Brain pericyte (primary cell): Measurements from ENCODE around the gene PAX7.
"Not testable (repeated sequence)": the region's sequence is repeated elsewhere in the genome, so short reads cannot be mapped to it uniquely, and the experiment has no call there.

Source experiments
- DNase-seq: peaks from one replicate; pipeline ENCODE4 v3.0.0-alpha.2; 2012; ENCODE audit warnings: low read depth, low spot score

PAX7 gene

DNA sequence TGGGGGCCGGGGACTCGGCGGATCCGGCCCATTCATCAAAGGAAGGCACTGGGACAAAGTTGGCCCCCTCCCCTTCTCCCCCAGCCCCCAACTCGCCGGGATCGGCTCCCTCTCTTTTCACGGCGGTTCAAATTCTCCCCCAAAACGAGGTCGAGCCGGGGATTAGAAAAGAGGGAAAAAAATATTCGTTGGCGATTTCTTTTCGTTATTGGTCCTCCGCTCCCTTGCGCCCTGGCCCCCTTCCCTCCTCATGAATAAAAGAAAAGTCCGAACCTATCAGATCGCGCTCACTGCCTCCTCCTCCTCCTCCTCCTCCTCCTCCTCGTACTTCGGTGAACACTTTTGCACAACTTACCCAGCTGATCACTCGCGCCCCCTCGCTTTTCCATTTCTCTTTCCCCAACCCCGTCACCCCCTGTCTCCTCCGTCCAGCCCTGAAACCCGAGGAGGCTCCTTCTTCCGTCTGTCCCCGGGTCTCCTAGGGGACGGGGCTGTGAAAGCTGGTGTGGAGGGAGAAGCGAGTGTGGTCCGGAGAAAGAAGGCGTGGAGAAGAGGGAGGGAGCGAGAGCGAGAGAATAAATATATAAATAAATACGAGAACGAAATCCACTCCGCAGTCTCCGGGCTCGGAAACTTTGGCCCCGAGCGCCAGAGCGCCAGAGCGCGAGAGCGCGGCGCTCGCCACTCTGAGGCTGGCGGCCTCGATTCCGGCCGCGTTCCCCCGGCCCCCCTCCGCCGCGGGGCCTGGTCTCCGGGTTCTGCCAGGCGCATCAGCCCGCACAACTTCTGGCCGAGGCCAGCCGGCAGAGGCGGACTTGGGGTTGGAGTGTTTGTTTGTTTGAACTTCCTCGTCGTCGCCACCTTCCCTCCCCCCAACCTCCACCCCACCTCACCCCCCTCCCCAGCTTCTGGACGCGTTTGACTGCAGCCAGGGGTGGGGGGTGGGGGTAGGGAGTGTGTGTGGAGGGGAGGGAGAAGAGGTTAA lies at the start of gene PAX7:
Gene PAX7 (plus strand): TSS at position 336 of the 985 bp plus-strand sequence. CDS start 758 bp downstream, outside the sequence.
- no peak for DNase-seq

DNA sequence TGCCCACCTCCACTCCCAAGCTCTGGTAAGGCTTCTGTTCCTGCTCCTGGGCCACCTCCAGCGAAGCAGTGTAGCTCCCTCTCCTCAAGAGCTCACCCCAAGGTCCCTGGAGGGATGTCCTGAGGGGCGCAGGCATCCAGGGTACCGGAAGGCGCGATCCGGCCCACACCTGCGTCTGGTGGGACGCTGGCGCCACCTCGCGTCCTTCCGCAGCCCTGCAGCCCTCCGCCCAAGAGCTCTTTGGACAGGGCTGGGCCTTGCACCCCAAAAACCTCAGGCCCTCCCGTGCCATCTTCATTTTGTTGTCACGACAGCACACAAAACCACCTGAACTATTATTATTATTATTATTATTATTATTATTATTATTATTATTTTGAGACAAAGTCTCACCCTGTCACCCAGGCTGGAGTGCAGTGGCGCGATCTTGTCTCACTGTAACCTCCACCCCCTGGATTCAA lies 49.2 kb upstream of the PAX7 start:
- no peak for DNase-seq

DNA sequence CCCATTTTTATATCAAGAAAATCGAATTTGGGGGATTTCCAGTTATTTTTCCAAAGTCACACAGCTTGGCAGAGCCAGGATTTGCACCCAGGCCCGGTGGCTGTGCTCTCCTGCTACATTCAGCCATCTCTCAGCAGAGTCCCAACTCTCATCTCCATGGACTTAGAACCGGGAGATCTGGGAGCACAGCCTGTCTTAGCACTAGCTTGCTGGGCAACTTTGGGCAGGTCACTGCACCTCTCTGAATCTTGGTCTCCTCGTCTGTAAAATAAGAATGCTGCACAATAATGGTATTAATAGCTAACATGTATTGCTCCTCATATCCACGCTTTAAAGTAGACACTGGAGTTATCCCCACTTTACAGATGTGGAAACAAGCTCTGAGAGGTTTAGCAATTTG lies 47.8 kb upstream of the PAX7 start:
- DNase-seq, result no peak

DNA sequence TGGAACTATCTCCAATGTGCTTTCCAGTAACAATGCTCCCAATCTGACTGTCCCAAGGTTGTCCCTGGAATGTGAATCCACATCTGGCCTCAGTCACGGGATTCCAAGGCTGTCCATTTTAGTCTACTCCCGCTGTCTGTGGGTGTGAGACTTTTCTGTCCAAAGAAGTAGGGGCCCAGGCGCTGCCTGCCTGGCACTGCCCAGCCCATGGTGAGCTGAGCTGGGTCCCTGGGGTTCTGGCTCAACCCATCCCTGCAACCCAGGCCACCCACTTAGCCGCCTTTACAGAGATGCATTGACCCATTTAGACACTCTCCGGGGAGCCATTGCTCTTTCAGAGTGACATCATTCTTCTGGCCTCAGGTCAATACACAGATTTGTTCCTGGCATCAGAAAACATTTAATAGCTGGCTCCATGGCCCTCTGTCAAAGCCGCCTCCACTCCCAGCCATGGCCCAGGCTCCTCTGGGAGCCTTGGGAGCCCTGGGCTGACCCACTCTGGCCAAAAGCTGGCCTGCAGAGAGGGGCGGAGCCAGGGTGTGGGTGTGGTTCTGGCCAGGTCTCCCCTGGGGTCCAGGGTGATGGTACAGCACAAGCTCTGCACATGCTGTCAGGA lies 47.2 kb upstream of the PAX7 start:
- DNase-seq, result no peak

DNA sequence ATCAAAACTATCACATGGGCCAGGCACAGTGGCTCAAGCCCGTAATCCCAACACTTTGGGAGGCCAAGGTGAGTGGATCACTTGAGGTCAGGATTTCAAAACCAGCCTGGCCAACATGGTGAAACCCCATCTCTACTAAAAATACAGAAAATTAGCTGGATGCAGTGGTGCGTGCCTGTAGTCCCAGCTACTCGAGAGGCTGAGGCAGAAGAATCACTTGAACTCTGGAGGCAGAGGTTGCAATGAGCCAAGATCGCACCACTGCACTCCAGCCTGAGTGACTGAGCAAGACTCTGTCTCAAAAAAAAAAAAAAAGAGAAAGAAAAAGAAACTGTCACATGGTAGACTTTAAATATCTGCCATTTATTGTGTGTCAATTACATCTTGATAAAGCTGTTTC lies 44.6 kb upstream of the PAX7 start:
- not testable (repeated sequence) for DNase-seq

DNA sequence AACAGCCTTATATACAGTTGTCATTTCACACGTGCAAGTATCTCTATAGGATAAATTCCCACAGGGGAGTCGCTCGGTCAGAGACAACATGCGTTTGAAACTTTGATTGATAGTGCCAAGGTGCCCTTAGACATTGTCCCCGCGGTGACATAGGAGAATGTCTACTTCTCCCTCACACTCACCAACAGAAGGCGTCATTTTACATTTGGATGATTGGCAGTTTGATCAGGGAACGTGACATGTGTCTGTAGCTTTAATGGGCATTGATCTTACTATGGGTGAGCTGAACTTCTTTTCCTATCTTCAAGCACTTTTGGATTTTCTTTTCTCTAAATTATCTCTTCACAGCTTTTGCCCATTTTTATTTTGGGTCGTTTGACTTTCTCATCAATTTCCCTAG lies 42.6 kb upstream of the PAX7 start:
- DNase-seq, result no peak

DNA sequence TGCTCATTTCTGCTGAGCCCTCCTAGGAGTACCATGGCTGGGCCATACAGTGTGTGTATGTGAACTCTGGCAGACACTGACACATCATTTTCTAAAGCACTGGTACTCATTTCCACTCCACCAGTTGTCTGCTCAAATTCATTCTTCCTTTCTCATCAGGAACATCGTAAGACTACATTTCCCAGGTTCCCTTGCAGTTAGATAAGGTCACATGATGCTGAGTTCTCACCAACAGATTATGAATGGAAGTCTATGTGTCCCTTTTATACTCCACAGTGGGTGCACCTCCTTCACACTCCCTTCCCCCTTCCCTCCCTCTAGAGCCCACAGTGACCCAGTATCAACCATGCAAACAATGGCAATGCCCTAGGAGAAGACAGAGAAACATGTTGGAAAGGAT lies 38.3 kb upstream of the PAX7 start:
- DNase-seq, result no peak

DNA sequence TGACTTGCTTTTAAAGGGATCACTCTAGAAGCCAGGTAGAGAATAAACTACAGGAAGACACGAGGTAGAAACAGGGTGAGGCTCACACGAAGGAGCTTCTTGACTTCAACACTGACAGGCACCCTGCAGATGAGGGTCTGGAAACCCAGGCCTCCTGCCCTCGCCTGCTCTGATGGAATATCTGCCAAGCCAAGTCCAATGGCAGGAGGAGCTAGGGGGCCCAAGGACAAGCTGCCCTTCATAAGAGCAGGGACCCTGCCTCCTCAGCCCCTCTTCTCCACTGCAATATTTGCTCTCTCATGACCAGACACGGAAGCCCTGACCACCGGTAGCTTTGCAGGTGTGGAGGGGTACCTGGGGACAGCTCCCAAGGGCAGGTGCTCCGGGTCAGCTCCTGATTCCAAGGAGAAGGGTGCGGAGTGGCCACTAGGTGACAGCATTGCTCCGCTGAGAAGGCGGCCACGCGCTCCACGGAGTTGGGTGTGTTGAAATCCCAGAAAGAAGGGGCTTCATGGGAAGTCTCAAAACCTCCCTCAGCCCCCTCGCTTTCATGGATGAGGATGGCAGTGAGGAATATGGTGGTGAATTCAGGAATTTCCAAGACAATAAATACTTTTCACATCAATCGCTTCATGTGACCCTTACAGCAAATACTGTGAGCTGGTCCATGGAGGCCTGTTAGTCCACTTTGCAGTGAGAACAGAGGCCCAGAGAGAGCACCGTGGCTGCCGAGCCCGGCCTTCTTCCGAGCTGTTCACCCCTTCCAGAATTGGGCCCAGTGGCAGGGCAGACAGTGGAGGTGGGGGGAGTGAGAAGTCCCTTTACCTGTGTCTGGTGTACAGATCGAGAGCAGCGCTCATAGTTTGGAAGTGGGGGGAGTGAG lies 33.2 kb upstream of the PAX7 start:
- no peak for DNase-seq

DNA sequence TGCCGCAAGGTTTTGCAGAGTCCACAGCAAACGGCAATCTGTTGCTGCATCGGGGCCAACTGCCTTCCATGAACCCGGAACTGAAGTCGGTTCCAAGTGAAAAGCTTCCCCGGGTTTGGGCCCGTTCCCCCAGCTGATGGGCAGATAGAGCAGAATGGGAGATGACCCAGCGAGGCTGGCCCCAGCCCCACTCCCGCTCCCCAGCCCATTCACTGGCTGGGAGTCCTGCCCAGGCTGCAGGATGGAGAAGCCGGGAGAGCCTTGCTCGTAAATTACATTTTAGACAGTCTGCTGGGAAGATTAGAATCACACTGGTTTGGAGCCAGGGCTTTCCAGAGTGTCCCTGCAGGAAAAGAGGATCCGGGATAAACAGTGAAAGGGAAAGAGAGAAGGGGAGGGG lies 31.6 kb upstream of the PAX7 start:
- no peak for DNase-seq

DNA sequence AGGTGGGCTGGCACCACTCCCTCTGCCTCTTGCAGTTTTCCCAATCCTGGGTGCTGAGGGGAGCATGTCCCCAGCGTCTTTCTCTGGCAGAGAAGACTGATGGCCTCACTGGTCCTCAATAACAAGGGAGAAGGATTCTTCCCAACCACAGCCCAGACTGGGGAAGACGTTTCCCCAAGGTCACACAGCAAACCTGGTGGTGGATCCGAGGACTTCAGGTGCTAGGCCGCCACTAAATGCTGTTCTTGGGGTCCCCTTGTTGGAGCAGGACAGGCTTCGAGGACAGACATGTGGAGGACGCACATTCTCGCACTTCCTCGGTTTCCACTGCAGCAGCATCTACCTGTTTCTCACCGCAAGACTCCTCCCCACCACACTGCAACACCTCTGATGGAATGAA lies 30.9 kb upstream of the PAX7 start:
- DNase-seq, result no peak

DNA sequence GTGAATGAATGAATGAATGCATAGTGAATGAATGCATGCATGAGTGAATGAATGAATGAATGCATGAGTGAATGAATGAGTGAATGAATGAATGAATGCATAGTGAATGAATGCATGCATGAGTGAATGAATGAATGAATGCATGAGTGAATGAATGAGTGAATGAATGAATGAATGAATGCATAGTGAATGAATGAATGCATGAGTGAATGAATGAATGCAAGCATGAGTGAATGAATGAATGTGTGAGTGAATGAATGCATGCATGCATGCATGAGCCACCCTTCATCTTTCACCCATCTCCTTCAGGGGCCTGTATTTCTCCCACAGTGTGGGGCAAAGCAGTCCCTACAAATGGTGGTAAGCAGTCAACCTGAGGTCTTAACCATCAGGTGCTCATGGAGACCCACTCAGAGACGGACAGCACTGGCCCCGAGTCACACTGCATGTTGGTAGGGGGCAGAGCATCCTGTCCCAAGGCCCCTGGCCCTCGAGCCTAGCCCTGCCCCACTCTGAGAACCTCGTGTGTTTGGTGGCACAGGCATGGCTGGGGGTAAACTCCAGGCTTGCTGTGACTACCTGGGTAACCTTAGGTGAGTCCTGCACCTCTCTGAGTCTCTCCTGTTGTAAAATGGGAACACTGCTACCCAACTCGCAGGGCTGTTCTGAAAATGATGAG lies 28.0 kb upstream of the PAX7 start:
- no peak for DNase-seq

DNA sequence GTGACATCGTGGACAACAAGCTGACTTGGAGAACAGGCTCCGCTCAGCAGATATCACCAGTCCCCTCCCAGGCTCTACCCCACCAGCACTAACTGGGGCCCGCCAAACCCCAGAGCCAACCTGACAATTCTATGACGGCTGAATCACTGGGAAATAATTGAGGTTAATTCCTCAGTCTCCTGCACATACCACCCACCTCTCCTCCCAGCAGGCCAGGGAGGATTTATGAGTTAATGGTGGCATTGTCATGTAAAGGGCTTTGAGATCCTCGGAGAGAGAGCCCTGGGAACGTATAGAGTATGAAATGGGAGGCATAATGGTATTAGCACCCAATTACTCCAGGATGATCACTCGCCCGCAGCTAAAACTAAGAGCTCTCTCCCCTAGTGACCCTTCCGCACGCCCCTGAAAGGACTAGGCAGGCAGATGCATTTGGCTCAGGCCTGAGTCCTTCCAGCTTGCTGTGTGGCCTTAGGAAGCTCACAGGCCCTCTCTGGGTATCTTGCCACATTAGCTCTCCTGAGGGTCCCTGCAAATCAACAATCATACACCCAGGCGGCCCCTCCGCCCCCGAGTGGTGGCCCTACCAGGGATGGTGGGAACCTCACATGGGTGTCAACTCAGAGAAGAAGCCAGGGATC lies 27.3 kb upstream of the PAX7 start:
- DNase-seq, result no peak

DNA sequence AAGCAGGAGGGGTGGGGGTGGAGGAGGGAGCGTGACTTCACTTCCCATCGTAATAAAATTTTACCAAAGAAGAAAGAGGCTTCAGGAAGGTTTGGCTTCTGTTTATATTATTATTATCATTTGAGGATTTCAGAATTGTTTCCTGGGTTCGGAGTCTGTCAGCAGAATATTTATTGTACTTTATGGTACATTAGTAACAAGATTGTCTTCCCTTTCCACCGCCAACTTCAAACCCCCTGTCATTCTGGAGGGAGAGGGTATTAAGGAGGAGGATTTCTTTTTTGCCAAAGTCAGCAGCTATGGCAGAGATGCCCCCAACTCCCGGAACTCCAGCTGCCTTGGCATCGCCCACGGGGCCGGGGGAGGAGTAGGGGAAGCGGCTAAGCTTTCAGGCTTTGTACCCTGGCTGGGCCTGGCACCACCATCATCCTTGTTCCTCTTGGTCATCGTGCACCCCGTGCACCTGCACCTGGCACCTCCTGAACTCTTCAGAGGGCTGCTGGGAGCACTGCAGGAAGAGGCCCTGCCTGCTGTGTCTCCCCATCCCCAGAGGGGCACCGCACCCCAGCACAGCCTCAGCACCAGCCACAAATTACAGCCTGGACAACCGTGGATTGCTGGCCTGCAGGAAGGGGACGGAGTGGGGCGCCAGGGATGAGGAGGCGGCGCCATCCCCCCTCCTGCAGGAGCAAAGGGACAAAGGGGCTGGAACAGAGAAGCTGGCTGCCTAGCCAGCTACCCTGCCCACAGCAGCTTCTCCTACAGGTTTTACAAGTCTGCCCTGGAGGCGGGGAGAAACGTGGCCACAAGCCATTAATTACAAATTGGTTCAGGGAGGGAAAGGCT lies 24.0 kb upstream of the PAX7 start:
- DNase-seq, result no peak

DNA sequence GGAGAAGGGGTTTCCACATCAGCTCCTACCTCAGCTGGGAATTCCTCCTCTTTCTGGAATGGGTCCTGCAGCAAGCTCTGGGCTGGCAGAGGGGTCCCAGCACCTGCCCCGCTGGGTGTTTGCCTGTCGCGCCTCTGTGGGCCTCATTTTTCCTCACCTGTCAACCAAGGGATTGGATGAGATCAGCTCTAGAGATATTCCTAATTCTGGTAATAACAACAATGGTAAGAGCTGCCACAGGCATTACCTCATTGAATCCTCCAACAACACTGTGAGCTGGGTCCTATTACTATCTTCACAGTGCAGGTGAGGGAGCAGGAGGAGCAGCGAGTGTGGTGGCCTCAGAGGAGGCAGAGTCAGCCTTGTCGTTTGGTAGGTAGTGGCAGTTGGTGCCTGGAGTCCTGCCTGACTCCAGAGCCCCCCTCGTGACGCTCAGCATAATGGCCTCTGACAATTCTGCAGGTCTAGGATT lies 23.3 kb upstream of the PAX7 start:
- no peak for DNase-seq

DNA sequence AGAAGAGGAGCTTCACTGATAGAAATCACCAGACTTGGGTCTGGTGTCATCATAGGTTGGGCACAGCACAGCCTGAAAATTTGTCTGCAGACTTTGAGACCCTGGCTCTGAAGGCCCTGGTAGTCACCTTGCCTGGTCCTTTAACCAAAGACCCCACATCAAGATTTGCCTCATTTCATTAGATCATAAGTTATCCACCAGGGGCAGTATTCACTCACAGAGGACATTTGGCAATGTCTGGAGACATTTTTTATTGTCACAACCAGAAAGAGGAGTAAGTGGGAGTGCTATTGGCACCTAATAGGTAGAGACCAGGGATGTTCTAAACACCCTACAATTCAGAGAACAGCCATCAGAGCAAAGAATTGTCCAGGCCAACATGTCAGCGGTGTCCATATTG lies 22.1 kb upstream of the PAX7 start:
- DNase-seq, result no peak

DNA sequence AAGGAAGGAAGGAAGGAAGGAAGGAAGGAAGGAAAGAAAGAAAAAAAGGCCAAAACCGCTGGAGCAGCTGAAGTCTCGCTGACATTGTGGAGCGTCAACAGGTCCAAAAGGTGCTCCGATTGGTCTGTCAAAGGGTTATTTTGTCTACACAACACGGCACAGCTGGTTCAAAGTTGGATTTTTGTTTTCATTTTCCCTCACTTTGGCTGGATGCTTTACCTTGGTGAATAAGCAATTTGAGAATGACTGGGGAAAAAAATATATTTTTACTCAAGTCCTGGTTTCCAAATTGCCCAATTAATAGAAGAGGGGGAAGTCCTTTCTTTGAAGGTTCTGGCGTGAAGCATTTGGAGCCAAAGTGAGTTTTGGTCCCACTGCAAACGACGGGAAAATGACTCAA lies 19.3 kb upstream of the PAX7 start:
- DNase-seq, result no peak

DNA sequence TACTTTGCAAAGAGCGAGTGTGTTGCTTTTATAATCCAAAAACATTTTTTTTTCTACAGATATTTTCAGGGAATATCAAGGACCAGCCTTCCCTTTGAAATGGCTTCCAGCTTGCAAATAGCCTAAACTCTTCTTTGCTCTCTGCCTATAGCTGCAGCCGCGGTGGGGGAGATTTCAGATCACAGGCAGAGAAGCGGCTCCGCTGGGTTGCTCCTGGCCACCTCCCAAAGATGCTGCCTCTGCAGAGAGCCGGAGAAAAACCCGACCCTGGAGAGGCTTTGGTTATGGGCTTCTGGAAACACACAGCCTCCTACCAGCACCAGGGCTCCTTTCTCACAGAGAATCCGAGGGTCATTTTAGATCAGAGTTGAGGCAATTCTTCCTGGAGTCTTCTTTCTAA lies 18.6 kb upstream of the PAX7 start:
- no peak for DNase-seq

DNA sequence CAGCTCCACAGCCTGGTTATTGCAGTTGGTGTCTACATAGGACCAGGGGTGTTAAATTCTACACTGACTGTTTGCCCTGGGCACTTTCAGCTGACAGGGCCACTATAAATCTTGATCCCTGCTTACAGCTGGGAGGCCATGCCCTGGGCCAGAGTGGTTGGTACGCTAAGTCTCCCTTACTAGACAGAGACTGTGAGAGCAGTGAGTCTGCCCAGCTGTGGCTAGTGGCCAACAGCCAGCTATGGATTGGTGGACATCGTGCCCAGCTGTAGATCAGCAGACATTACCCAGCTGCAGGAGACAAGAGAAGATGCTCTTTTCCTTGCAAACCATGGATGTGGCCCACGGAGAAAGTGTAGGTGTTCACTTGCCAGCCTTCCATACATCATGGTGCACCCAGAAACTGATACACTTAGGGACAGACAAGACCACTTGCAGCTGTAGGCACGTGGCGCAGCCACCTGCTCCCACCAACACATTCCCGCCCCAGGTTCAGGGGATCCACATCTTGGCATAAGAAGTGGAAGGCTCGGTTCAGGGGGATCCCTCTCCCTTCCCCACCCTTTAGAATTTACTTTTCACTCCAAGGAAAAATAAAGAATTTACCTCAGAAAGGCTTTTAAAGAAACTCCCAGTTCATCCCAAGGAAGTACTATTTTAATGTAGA lies 16.4 kb upstream of the PAX7 start:
- DNase-seq, result no peak
